Right lobe of liver (tissue), 6 donors: ENCODE data around the gene PCBD1. TPM values are rescaled to one million over a fixed set of nuclear protein-coding genes. Genes with fewer than 3 reads are reported as not detected.

ENCODE experiments used
- ATAC-seq, 4 donors: fragments of 200-7000 bp; cut with Tn5 transposase; one replicate each; pipeline ENCODE4 v1.9.1; 2020; ENCODE audit warnings: mild to moderate bottlenecking in 4 of 4, moderate library complexity in 4 of 4
- DNase-seq, 3 donors: peaks; one replicate each; pipeline ENCODE4 v3.0.0-alpha.2; 2020
- H3K27ac ChIP-seq, 3 donors: fragments of 200-600 bp; one replicate each; pipeline ENCODE4 v1.8.0; 2022
- H3K27me3 ChIP-seq, 2 donors: fragments of 200-600 bp; one replicate each; pipeline ENCODE4 v1.8.0; 2022
- H3K36me3 ChIP-seq, 4 donors: fragments of 200-600 bp; sonication (generic) in 1 of 4; one replicate each; pipeline versions ENCODE4 v1.5.1 to v1.8.0; 2017 to 2022; ENCODE audit warnings: control low read depth in 1 of 4
- H3K4me1 ChIP-seq, 4 donors: fragments of 200-600 bp; sonication (generic) in 1 of 4; one replicate each; pipeline versions ENCODE4 v1.5.1 to v1.8.0; 2017 to 2022; ENCODE audit warnings: control low read depth in 1 of 4
- H3K4me3 ChIP-seq, 3 donors: fragments of 200-600 bp; one replicate each; pipeline ENCODE4 v1.8.0; 2022
- H3K9me3 ChIP-seq, 4 donors: fragments of 200-600 bp; sonication (generic) in 1 of 4; one replicate each; pipeline versions ENCODE4 v1.5.1 to v1.8.0; 2017 to 2022; ENCODE audit warnings: control low read depth in 1 of 4
- POLR2A ChIP-seq: fragments of 450-650 bp; IDR thresholded peaks from one replicate; pipeline ENCODE4 v1.6.1; 2017; ENCODE audit warnings: antibody characterized with exemption, mild to moderate bottlenecking
- WGBS: methylation state at CpG from one replicate; pipeline ENCODE4 v1.1.6; 2018; ENCODE audit warnings: low coverage, low lambda C conversion rate; ENCODE audit not compliant: insufficient coverage; ENCODE audit errors: missing lambda C conversion rate; 5-methylcytosine and 5-hydroxymethylcytosine counted together
- intact Hi-C, 2 donors: fragments of 100-400 bp; cut with DNase I; formaldehyde crosslinking; loops; one replicate each; pipeline versions ENCODE4 v1.11.2 to v1.14.1; 2022
- total RNA-seq, 6 experiments: library from RNA; depleted of rRNA in 2 of 6; stranded (reverse); fragments of >200 nt in 2 of 6; fragmentation: NEBNext Ultra II Directional in 3 of 6; extraction: Animal tissue kit (Norgen Biotek cat#: 25700) in 3 of 6; gene quantifications; one replicate each; pipeline versions ENCODE4 v1.1.0 to v1.2.4, GENCODE V29; 2016 to 2023
- TF ChIP-seq, protein P1 (sequence below), 4 donors: fragments of 200-600 bp in 3 of 4; fragments of 450-650 bp in 1 of 4; IDR thresholded peaks; one replicate each; pipeline versions ENCODE4 v1.5.1 to v1.8.0; 2016 to 2022; ENCODE audit warnings: antibody characterized with exemption in 4 of 4, mild to moderate bottlenecking in 2 of 4
- donor health status: DM: no; HTN: yes; CAD: no.
- donor health status: DM: no; HTN: no; CAD: no.
- donor health status: DM: no; HTN: no; CAD: no.
- donor health status: DM: no; HTN: yes; CAD: no.
- donor health status: DM: no; HTN: yes; CAD: no.

Gene PCBD1
- total RNA-seq, 6 experiments from 2014 or later: 165 to 375 (median 230) TPM

- intact Hi-C loops: no loop called here
- Histone ChIP-seq H3K4me1 (peaks cover 0 to 47% (median 15%) of the 10 kb centered on the region in 4 donors), H3K27me3 (no peaks in the 10 kb centered on the region), H3K27ac (peak overlapping the region in 1 of 3 donors; percentile 73), H3K36me3 (peaks cover 0 to 14% (median 4%) of the 10 kb centered on the region in 4 donors), H3K9me3 (no peaks in the 10 kb centered on the region), H3K4me3 (no peak overlapping the region)
- 79% methylated on average over 4 of the region's 4 CpGs for WGBS
- TF ChIP-seq, protein P1, sequence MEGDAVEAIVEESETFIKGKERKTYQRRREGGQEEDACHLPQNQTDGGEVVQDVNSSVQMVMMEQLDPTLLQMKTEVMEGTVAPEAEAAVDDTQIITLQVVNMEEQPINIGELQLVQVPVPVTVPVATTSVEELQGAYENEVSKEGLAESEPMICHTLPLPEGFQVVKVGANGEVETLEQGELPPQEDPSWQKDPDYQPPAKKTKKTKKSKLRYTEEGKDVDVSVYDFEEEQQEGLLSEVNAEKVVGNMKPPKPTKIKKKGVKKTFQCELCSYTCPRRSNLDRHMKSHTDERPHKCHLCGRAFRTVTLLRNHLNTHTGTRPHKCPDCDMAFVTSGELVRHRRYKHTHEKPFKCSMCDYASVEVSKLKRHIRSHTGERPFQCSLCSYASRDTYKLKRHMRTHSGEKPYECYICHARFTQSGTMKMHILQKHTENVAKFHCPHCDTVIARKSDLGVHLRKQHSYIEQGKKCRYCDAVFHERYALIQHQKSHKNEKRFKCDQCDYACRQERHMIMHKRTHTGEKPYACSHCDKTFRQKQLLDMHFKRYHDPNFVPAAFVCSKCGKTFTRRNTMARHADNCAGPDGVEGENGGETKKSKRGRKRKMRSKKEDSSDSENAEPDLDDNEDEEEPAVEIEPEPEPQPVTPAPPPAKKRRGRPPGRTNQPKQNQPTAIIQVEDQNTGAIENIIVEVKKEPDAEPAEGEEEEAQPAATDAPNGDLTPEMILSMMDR (IDR thresholded peaks at IDR 0.05): no peak
- no peak for TF ChIP-seq POLR2A
- ATAC-seq (no peak), DNase-seq (no peak)
These were observed 35.3 kb downstream of the PCBD1 start for GRCh38 chr10:70853038-70853437.

GRCh38 chr10:70851597-70852475 is 36.5 kb downstream of the PCBD1 start:
- H3K9me3 ChIP-seq: no peaks in the 10 kb centered on the region
- ATAC-seq (peak; percentile 82 to 86 (median 83)), DNase-seq (peak in 1 of 3 donors; percentile 60)
- peak overlapping the region; percentile 15 to 73 (median 16) for H3K27ac ChIP-seq
- intact Hi-C loops: no loop called here
- no peaks in the 10 kb centered on the region for H3K27me3 ChIP-seq
- no peak for TF ChIP-seq POLR2A
- TF ChIP-seq, protein P1 (IDR thresholded peaks at IDR 0.05): peak in 1 of 4 donors; percentile 14
- H3K36me3 ChIP-seq: peaks cover 0 to 3% (median 0%) of the 10 kb centered on the region in 4 donors
- peaks cover 0 to 47% (median 15%) of the 10 kb centered on the region in 4 donors for H3K4me1 ChIP-seq
- H3K4me3 ChIP-seq: no peak overlapping the region
- 20% methylated on average over 5 of the region's 5 CpGs for WGBS

DNA sequence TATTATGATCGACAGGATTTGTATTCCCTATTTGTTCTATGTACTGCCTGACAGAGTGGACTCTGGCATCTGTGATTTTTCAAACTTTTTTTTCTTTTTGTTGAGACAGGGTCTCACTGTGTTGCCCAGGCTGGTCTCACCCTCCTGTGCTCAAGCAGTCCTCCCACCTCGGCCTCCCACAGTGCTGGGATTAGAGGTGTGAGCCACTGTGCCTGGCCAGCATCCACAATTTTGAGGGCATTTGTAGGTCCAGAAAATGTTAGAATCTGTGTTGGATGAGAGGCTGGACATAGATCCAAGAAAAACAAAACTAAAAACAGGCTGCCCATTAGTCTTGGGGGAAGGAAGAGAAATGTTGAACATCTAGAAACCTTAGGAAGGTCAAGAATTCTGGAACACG is 38.3 kb downstream of the PCBD1 start:
- peaks cover 0 to 12% (median 0%) of the 10 kb centered on the region in 4 donors for H3K36me3 ChIP-seq

DNA sequence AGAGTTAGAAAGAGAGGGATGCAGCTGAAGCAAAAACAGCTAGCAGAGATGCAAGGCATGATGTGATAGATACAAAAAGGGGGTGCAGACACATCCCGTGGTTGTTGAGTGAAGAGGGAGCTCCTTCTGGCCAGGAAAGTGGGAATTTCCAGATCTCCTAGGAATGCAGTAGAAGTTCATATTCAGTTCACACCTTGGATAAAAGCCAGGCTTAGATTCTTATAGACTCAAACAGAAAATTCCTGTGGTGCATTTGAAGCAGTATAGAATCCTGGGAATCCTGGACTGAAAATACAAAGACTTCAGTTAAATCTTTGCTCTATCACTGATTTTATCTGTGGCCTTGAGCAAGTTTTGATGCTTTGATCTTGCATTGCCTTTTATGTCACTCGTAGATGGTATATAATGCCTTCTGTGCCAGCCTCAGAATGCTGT is 38.8 kb downstream of the PCBD1 start:
- H3K36me3 ChIP-seq: peaks cover 0 to 17% (median 0%) of the 10 kb centered on the region in 4 donors
- no peak overlapping the region for H3K4me3 ChIP-seq
- DNase-seq (no peak), ATAC-seq (no peak)
- H3K27ac ChIP-seq: no peak overlapping the region
- no peaks in the 10 kb centered on the region for H3K27me3 ChIP-seq
- H3K4me1 ChIP-seq: peaks cover 0 to 47% (median 15%) of the 10 kb centered on the region in 4 donors
- 66% methylated on average over 2 of the region's 2 CpGs for WGBS
- no peak for TF ChIP-seq POLR2A
- TF ChIP-seq, protein P1 (IDR thresholded peaks at IDR 0.05): no peak
- intact Hi-C loops: no loop called here
- no peaks in the 10 kb centered on the region for H3K9me3 ChIP-seq

More for the DNA sequence above, 38.3 kb downstream of the PCBD1 start:
- DNase-seq (no peak), ATAC-seq (no peak)
- no peak overlapping the region for H3K4me3 ChIP-seq
- 29% methylated on average over 3 of the region's 3 CpGs for WGBS
- H3K4me1 ChIP-seq: peaks cover 0 to 47% (median 15%) of the 10 kb centered on the region in 4 donors
- no peak overlapping the region for H3K27ac ChIP-seq
- TF ChIP-seq, protein P1 (IDR thresholded peaks at IDR 0.05): no peak
- TF ChIP-seq POLR2A: no peak
- no peaks in the 10 kb centered on the region for H3K9me3 ChIP-seq
- H3K27me3 ChIP-seq: no peaks in the 10 kb centered on the region
- intact Hi-C loops: no loop called here
